ENCODE measurements around the gene RAMP3. TPM values are rescaled to one million over a fixed set of nuclear protein-coding genes. Genes with fewer than 3 reads are reported as not detected.
"Not testable (repeated sequence)": the region's sequence is repeated elsewhere in the genome, so short reads cannot be mapped to it uniquely, and the experiment has no call there.

Gene RAMP3
- total and polyA plus RNA-seq, 5 donors from 2014 or later, result not detected

GRCh38 chr7:45197461-45197860 lies 39.9 kb downstream of the RAMP3 start:
- DNase-seq (no peak), ATAC-seq (ENCODE audit: low read depth in 2 of 2) (no peak)
- Histone ChIP-seq H3K27ac (ENCODE audit: insufficient read depth, low read length, poor library complexity, severe bottlenecking) (no peak overlapping the region), H3K9me3 (ENCODE audit: control insufficient read depth in 2 of 2, low read length in 2 of 2) (no peaks in the 10 kb centered on the region), H3K36me3 (ENCODE audit: control insufficient read depth, insufficient read depth, low read length) (no peaks in the 10 kb centered on the region), H3K27me3 (ENCODE audit: control insufficient read depth, insufficient read depth, low read length) (peaks cover 2% of the 10 kb centered on the region), H3K4me1 (ENCODE audit: control insufficient read depth, insufficient read depth, low read length, poor library complexity, severe bottlenecking) (no peaks in the 10 kb centered on the region), H3K4me3 (ENCODE audit: low read depth, low read length) (no peak overlapping the region)
- peaks cover 0 to under 1% (median 0%) of the 10 kb centered on the region in 7 donors for H3K9me3 Mint-ChIP-seq
- peaks cover 0 to 11% (median under 1%) of the 10 kb centered on the region in 4 donors for H3K4me1 Mint-ChIP-seq
- H3K4me3 Mint-ChIP-seq, result no peak overlapping the region
- H3K27me3 Mint-ChIP-seq, result peaks cover 4% of the 10 kb centered on the region
- H3K36me3 Mint-ChIP-seq, result no peaks in the 10 kb centered on the region
- H3K27ac Mint-ChIP-seq, result no peak overlapping the region

- H3K27ac Mint-ChIP-seq, result no peak overlapping the region
- no peak for DNase-seq
- ATAC-seq (ENCODE audit: low read depth in 2 of 2), result no peak
- Histone ChIP-seq H3K36me3 (ENCODE audit: control insufficient read depth, insufficient read depth, low read length) (no peaks in the 10 kb centered on the region), H3K27me3 (ENCODE audit: control insufficient read depth, insufficient read depth, low read length) (peaks cover 2% of the 10 kb centered on the region), H3K4me1 (ENCODE audit: control insufficient read depth, insufficient read depth, low read length, poor library complexity, severe bottlenecking) (no peaks in the 10 kb centered on the region), H3K27ac (ENCODE audit: insufficient read depth, low read length, poor library complexity, severe bottlenecking) (no peak overlapping the region), H3K4me3 (ENCODE audit: low read depth, low read length) (no peak overlapping the region), H3K9me3 (ENCODE audit: control insufficient read depth in 2 of 2, low read length in 2 of 2) (no peaks in the 10 kb centered on the region)
- peaks cover 4% of the 10 kb centered on the region for H3K27me3 Mint-ChIP-seq
- no peaks in the 10 kb centered on the region for H3K36me3 Mint-ChIP-seq
- peaks cover 2 to 12% (median 4%) of the 10 kb centered on the region in 4 donors for H3K4me1 Mint-ChIP-seq
- no peak overlapping the region for H3K4me3 Mint-ChIP-seq
- H3K9me3 Mint-ChIP-seq, result no peaks in the 10 kb centered on the region
Observed at GRCh38 chr7:45198986-45199385, 41.4 kb downstream of the RAMP3 start.

GRCh38 chr7:45199506-45199905 lies 41.9 kb downstream of the RAMP3 start:
- H3K27me3 ChIP-seq (ENCODE audit: control insufficient read depth, insufficient read depth, low read length), result peaks cover 2% of the 10 kb centered on the region
- H3K9me3 Mint-ChIP-seq, result no peaks in the 10 kb centered on the region

GRCh38 chr7:45202625-45203024 lies 45.0 kb downstream of the RAMP3 start:
- Histone ChIP-seq H3K27ac (ENCODE audit: insufficient read depth, low read length, poor library complexity, severe bottlenecking) (no peak overlapping the region), H3K36me3 (ENCODE audit: control insufficient read depth, insufficient read depth, low read length) (no peaks in the 10 kb centered on the region), H3K4me1 (ENCODE audit: control insufficient read depth, insufficient read depth, low read length, poor library complexity, severe bottlenecking) (peaks cover 11% of the 10 kb centered on the region), H3K9me3 (ENCODE audit: control insufficient read depth in 2 of 2, low read length in 2 of 2) (no peaks in the 10 kb centered on the region), H3K4me3 (ENCODE audit: low read depth, low read length) (no peak overlapping the region), H3K27me3 (ENCODE audit: control insufficient read depth, insufficient read depth, low read length) (no peaks in the 10 kb centered on the region)
- H3K27ac Mint-ChIP-seq, result no peak overlapping the region
- H3K9me3 Mint-ChIP-seq, result no peaks in the 10 kb centered on the region
- no peak for ATAC-seq (ENCODE audit: low read depth in 2 of 2)
- peaks cover 10% of the 10 kb centered on the region for H3K27me3 Mint-ChIP-seq
- H3K36me3 Mint-ChIP-seq, result no peaks in the 10 kb centered on the region
- DNase-seq, result no peak
- H3K4me3 Mint-ChIP-seq, result no peak overlapping the region
- H3K4me1 Mint-ChIP-seq, result peaks cover 13 to 22% (median 19%) of the 10 kb centered on the region in 4 donors

More at GRCh38 chr7:45199506-45199905, 41.9 kb downstream of the RAMP3 start:
- Histone ChIP-seq H3K36me3 (ENCODE audit: control insufficient read depth, insufficient read depth, low read length) (no peaks in the 10 kb centered on the region), H3K9me3 (ENCODE audit: control insufficient read depth in 2 of 2, low read length in 2 of 2) (no peaks in the 10 kb centered on the region), H3K4me3 (ENCODE audit: low read depth, low read length) (no peak overlapping the region), H3K4me1 (ENCODE audit: control insufficient read depth, insufficient read depth, low read length, poor library complexity, severe bottlenecking) (peaks cover 4% of the 10 kb centered on the region), H3K27ac (ENCODE audit: insufficient read depth, low read length, poor library complexity, severe bottlenecking) (no peak overlapping the region)
- no peak for ATAC-seq (ENCODE audit: low read depth in 2 of 2)
- Mint-ChIP-seq H3K36me3 (no peaks in the 10 kb centered on the region), H3K27me3 (peaks cover 4% of the 10 kb centered on the region), H3K27ac (no peak overlapping the region), H3K4me1 (peaks cover 7 to 17% (median 9%) of the 10 kb centered on the region in 4 donors), H3K4me3 (no peak overlapping the region)
- DNase-seq, result no peak

- H3K27me3 Mint-ChIP-seq, result peaks cover 10% of the 10 kb centered on the region
- no peak for DNase-seq
- no peak overlapping the region for H3K27ac ChIP-seq (ENCODE audit: insufficient read depth, low read length, poor library complexity, severe bottlenecking)
- H3K4me1 Mint-ChIP-seq, result peaks cover 13 to 22% (median 19%) of the 10 kb centered on the region in 4 donors
- no peaks in the 10 kb centered on the region for H3K9me3 ChIP-seq (ENCODE audit: control insufficient read depth in 2 of 2, low read length in 2 of 2)
- H3K36me3 ChIP-seq (ENCODE audit: control insufficient read depth, insufficient read depth, low read length), result no peaks in the 10 kb centered on the region
- no peak overlapping the region for H3K4me3 ChIP-seq (ENCODE audit: low read depth, low read length)
- no peaks in the 10 kb centered on the region for H3K36me3 Mint-ChIP-seq
- no peaks in the 10 kb centered on the region for H3K9me3 Mint-ChIP-seq
- no peak for ATAC-seq (ENCODE audit: low read depth in 2 of 2)
- no peak overlapping the region for H3K27ac Mint-ChIP-seq
- no peaks in the 10 kb centered on the region for H3K27me3 ChIP-seq (ENCODE audit: control insufficient read depth, insufficient read depth, low read length)
- H3K4me3 Mint-ChIP-seq, result no peak overlapping the region
- H3K4me1 ChIP-seq (ENCODE audit: control insufficient read depth, insufficient read depth, low read length, poor library complexity, severe bottlenecking), result peaks cover 11% of the 10 kb centered on the region
Observed at GRCh38 chr7:45203036-45203435, 45.4 kb downstream of the RAMP3 start.

- DNase-seq (no peak), ATAC-seq (ENCODE audit: low read depth in 2 of 2) (no peak)
- Histone ChIP-seq H3K27ac (ENCODE audit: insufficient read depth, low read length, poor library complexity, severe bottlenecking) (no peak overlapping the region), H3K36me3 (ENCODE audit: control insufficient read depth, insufficient read depth, low read length) (no peaks in the 10 kb centered on the region), H3K4me1 (ENCODE audit: control insufficient read depth, insufficient read depth, low read length, poor library complexity, severe bottlenecking) (peaks cover 11% of the 10 kb centered on the region), H3K9me3 (ENCODE audit: control insufficient read depth in 2 of 2, low read length in 2 of 2) (no peaks in the 10 kb centered on the region), H3K27me3 (ENCODE audit: control insufficient read depth, insufficient read depth, low read length) (peaks cover 3% of the 10 kb centered on the region), H3K4me3 (ENCODE audit: low read depth, low read length) (no peak overlapping the region)
- Mint-ChIP-seq H3K4me1 (peaks cover 13 to 22% (median 19%) of the 10 kb centered on the region in 4 donors), H3K9me3 (no peaks in the 10 kb centered on the region), H3K4me3 (no peak overlapping the region), H3K27me3 (peaks cover 10% of the 10 kb centered on the region), H3K36me3 (no peaks in the 10 kb centered on the region), H3K27ac (peak overlapping the region in 1 of 3 donors; percentile 29)
Observed at GRCh38 chr7:45203459-45203858, 45.9 kb downstream of the RAMP3 start.

GRCh38 chr7:45203936-45204445 lies 46.4 kb downstream of the RAMP3 start:
- peak; percentile 64 to 66 for ATAC-seq (ENCODE audit: low read depth in 2 of 2)
- Mint-ChIP-seq H3K4me3 (peak overlapping the region in 1 of 4 donors; percentile 24), H3K27me3 (peaks cover 14% of the 10 kb centered on the region), H3K4me1 (peaks cover 13 to 22% (median 19%) of the 10 kb centered on the region in 4 donors), H3K27ac (peak overlapping the region in 1 of 3 donors; percentile 29), H3K9me3 (no peaks in the 10 kb centered on the region), H3K36me3 (no peaks in the 10 kb centered on the region)
- Histone ChIP-seq H3K36me3 (ENCODE audit: control insufficient read depth, insufficient read depth, low read length) (no peaks in the 10 kb centered on the region), H3K27me3 (ENCODE audit: control insufficient read depth, insufficient read depth, low read length) (peaks cover 3% of the 10 kb centered on the region), H3K27ac (ENCODE audit: insufficient read depth, low read length, poor library complexity, severe bottlenecking) (peak overlapping the region; percentile 37), H3K4me1 (ENCODE audit: control insufficient read depth, insufficient read depth, low read length, poor library complexity, severe bottlenecking) (peaks cover 11% of the 10 kb centered on the region), H3K4me3 (ENCODE audit: low read depth, low read length) (peak overlapping the region; percentile 35), H3K9me3 (ENCODE audit: control insufficient read depth in 2 of 2, low read length in 2 of 2) (no peaks in the 10 kb centered on the region)
- DNase-seq, result peak in 1 of 3 donors; percentile 83

GRCh38 chr7:45206266-45206665 lies 48.7 kb downstream of the RAMP3 start:
- H3K27ac ChIP-seq (ENCODE audit: insufficient read depth, low read length, poor library complexity, severe bottlenecking); H3K4me3 Mint-ChIP-seq; H3K9me3 Mint-ChIP-seq; H3K36me3 Mint-ChIP-seq; H3K9me3 ChIP-seq (ENCODE audit: control insufficient read depth in 2 of 2, low read length in 2 of 2); DNase-seq; H3K27me3 ChIP-seq (ENCODE audit: control insufficient read depth, insufficient read depth, low read length); H3K4me3 ChIP-seq (ENCODE audit: low read depth, low read length); ATAC-seq (ENCODE audit: low read depth in 2 of 2); H3K36me3 ChIP-seq (ENCODE audit: control insufficient read depth, insufficient read depth, low read length): not testable (repeated sequence)
- H3K4me1 ChIP-seq (ENCODE audit: control insufficient read depth, insufficient read depth, low read length, poor library complexity, severe bottlenecking), result peaks cover 11% of the 10 kb centered on the region
- H3K27ac Mint-ChIP-seq, result peak overlapping the region in 1 of 3 donors; percentile 21
- peaks cover 13 to 22% (median 16%) of the 10 kb centered on the region in 4 donors for H3K4me1 Mint-ChIP-seq
- peaks cover 19% of the 10 kb centered on the region for H3K27me3 Mint-ChIP-seq
